ENCODE measurements around the gene CAPN5. TPM values are rescaled to one million over a fixed set of nuclear protein-coding genes. Genes with fewer than 3 reads are reported as not detected.

CAPN5 gene
- total and polyA plus RNA-seq, 2 of the 13 experiments (the other 11 are each of a cell fraction or from before 2014, with no cell fraction given) = 0.27 to 1.2 TPM

GRCh38 chr11:77046060-77046501 is 20.7 kb upstream of the CAPN5 start (continued):
- peak; percentile 39; the same call in 1 of the 2 replicates for TF ChIP-seq GABPB1 (CRISPR knock-in tag; IDR thresholded peaks at IDR 0.05)
- TF ChIP-seq ZNF232 (CRISPR knock-in tag; IDR thresholded peaks at IDR 0.05; ENCODE audit: borderline replicate concordance) = no peak
- no peak for TF ChIP-seq ATF6 (CRISPR knock-in tag; conservative IDR thresholded peaks at IDR 0.05)
- peak; percentile 45; the same call in 1 of the 2 replicates for TF ChIP-seq KDM2A (CRISPR knock-in tag; IDR thresholded peaks at IDR 0.05; ENCODE audit: borderline replicate concordance, low read depth)
- peak; percentile 19; the same call in 1 of the 2 replicates for TF ChIP-seq SMC3 (IDR thresholded peaks at IDR 0.05; ENCODE audit: low read length)
- TF ChIP-seq ARNT2 (CRISPR knock-in tag; IDR thresholded peaks at IDR 0.05; ENCODE audit: low read depth) = 0 out of 2 replicates have a peak, but pooled peaks have one; percentile 25
- peak; percentile 67; the same call in 1 of the 2 replicates for TF ChIP-seq ZBTB1 (CRISPR knock-in tag; IDR thresholded peaks at IDR 0.05; ENCODE audit: borderline replicate concordance)
- TF ChIP-seq ZNF275 (CRISPR knock-in tag; IDR thresholded peaks at IDR 0.05; ENCODE audit: borderline replicate concordance) = 0 out of 2 replicates have a peak, but pooled peaks have one; percentile 56
- peak; percentile 30 for TF ChIP-seq HNRNPK (IDR thresholded peaks at IDR 0.05; ENCODE audit: low read depth, low read length, poor library complexity, severe bottlenecking)
- peak; percentile 65 to 77; a peak in 2 of 4 replicates for TF ChIP-seq HMGXB4 (CRISPR knock-in tag; IDR thresholded peaks at IDR 0.05; ENCODE audit: borderline replicate concordance in 1 of 2, low read depth in 1 of 2)

All from HepG2 (cell line).